ENCODE data around the gene AARS2. TPM values are rescaled to one million over a fixed set of nuclear protein-coding genes. Genes with fewer than 3 reads are reported as not detected.
A peak's percentile ranks its signal among the peaks of the same experiment; 100 is the strongest.

Gene AARS2
- total RNA-seq, 1 experiment from 2014 or later = 11.6 TPM

DNA sequence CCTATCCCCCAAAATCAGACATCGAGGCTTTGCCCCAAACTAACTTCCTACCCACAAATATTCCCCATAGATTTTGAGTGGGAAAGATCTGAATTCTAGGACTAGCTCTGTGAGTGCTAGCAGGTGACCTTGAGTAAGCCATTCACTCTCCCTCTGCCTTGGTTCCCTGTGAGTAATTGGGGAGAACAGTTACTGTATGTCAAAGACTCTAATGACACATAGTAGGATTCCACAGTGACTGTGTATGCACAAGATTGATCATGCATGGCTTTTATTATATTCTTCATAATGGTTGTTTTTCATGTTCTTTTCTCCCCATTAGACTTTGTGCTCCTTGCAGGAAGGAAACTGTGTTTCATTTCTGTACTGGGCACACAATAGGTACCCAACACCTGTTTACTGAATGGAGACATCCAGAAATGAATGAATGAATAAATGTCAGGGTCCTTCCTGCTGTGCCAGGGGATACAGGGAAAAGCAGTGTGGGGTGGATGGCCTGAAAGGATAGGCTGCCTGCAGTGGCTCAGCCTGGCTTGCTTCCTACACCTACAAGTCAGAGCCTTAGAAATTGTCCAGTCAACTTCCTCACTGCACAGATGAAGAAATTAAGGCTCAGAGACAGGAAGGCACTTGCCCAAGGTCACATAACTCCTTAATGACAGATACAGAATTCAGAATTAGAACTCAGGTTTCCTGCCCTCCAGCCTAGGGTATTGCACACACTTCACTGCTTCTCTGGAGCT is 43.8 kb downstream of the AARS2 start:
- H4K20me1 ChIP-seq (ENCODE audit: insufficient read depth) = no peaks in the 10 kb centered on the region
- CTCF ChIA-PET = interaction anchor here (0.6 to 1.8 kb wide), 2 partner anchors 67 to 179 kb away, joined by 3 to 14 read pairs; no protein-coding TSS in a partner anchor

DNA sequence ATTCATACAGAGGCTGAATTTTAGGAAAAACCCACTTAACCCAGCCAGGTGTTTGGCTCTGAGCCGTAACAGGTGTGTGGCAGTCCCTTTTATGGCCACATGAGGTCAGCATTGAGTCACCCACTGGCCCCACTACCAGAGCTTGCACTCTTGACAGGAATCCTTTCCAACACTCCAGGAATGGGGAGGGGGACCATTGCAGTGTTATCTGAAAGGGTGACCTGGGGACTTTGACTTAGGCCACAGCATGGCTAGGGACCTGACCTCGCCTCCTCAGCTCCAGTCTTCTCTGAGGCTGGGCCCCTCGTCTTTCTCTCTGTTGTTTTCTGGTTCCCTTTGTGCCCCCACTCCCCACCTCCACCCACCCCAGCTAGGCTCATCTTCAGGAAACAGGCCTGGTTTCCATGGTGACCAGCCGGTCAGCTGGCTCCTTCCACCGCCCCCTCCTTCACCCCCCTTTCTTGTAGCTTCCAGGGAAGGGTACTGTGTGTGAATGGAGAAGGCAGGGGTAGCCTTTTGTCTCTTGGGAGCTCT is 45.0 kb downstream of the AARS2 start:
- Histone ChIP-seq H4K20me1 (ENCODE audit: insufficient read depth) (no peaks in the 10 kb centered on the region; the same call in 1 of the 2 replicates), H3F3A (ENCODE audit: insufficient read depth, low read depth) (peaks cover 18% of the 10 kb centered on the region; the same call in 1 of the 2 replicates), H3K27me3 (ENCODE audit: insufficient read depth, low read depth) (no peaks in the 10 kb centered on the region; the same call in 1 of the 2 replicates), H2AFZ (no peak overlapping the region), H3K4me3 (no peak overlapping the region), H3K27ac (no peak overlapping the region), H3K4me1 (replicated peaks; ENCODE audit: insufficient read depth) (peaks cover 15% of the 10 kb centered on the region), H3K9me2 (ENCODE audit: insufficient read depth) (no peaks in the 10 kb centered on the region), H3K9me3 (ENCODE audit: insufficient read depth, low read depth) (no peaks in the 10 kb centered on the region), H3K79me2 (ENCODE audit: low read depth) (peaks cover 14% of the 10 kb centered on the region), H3K4me2 (no peak overlapping the region), H3K36me3 (ENCODE audit: low read depth) (no peaks in the 10 kb centered on the region)
- intact Hi-C loops (cut with micrococcal nuclease; ENCODE audit: unreplicated experiment) = loop anchor here (1.0 to 5.0 kb wide), 4 partner anchors 37 to 189 kb away; partner anchors contain the start of gene CDC5L
- TF ChIP-seq, protein P1, sequence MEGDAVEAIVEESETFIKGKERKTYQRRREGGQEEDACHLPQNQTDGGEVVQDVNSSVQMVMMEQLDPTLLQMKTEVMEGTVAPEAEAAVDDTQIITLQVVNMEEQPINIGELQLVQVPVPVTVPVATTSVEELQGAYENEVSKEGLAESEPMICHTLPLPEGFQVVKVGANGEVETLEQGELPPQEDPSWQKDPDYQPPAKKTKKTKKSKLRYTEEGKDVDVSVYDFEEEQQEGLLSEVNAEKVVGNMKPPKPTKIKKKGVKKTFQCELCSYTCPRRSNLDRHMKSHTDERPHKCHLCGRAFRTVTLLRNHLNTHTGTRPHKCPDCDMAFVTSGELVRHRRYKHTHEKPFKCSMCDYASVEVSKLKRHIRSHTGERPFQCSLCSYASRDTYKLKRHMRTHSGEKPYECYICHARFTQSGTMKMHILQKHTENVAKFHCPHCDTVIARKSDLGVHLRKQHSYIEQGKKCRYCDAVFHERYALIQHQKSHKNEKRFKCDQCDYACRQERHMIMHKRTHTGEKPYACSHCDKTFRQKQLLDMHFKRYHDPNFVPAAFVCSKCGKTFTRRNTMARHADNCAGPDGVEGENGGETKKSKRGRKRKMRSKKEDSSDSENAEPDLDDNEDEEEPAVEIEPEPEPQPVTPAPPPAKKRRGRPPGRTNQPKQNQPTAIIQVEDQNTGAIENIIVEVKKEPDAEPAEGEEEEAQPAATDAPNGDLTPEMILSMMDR (conservative IDR thresholded peaks at IDR 0.05) = peak; percentile 92
- TF ChIP-seq EZH2 (IDR thresholded peaks at IDR 0.05; ENCODE audit: low read depth) = no peak
- BruUV-seq (replicated peaks) = no TSS peak
- POLR2A ChIA-PET (ENCODE audit: unreplicated experiment) = interaction anchor here (0.6 kb wide), 1 partner anchor 63 kb away, joined by 3 read pairs; no protein-coding TSS in a partner anchor
- peak in 1 of 2 experiments; percentile 53 for DNase-seq
- CTCF ChIA-PET = interaction anchor here (1.6 to 1.8 kb wide), 2 partner anchors 69 to 172 kb away, joined by 3 to 14 read pairs; no protein-coding TSS in a partner anchor

More for the DNA sequence above, 43.8 kb downstream of the AARS2 start:
- Histone ChIP-seq H3K27ac (no peak overlapping the region), H3K9me2 (ENCODE audit: insufficient read depth) (no peaks in the 10 kb centered on the region), H3K4me3 (no peak overlapping the region), H3K36me3 (ENCODE audit: low read depth) (no peaks in the 10 kb centered on the region), H3K79me2 (ENCODE audit: low read depth) (peaks cover 5% of the 10 kb centered on the region), H3K4me1 (replicated peaks; ENCODE audit: insufficient read depth) (peaks cover 3% of the 10 kb centered on the region), H3K27me3 (ENCODE audit: insufficient read depth, low read depth) (no peaks in the 10 kb centered on the region; the same call in 1 of the 2 replicates), H2AFZ (no peak overlapping the region), H3K4me2 (no peak overlapping the region), H3K9me3 (ENCODE audit: insufficient read depth, low read depth) (no peaks in the 10 kb centered on the region), H3F3A (ENCODE audit: insufficient read depth, low read depth) (peaks cover 18% of the 10 kb centered on the region; the same call in 1 of the 2 replicates)
- intact Hi-C loops (cut with micrococcal nuclease; ENCODE audit: unreplicated experiment) = loop anchor here (2.0 to 5.0 kb wide), 3 partner anchors 35 to 188 kb away; partner anchors contain the start of gene CDC5L
- POLR2A ChIA-PET (ENCODE audit: unreplicated experiment) = no interaction called here
- no TSS peak for BruUV-seq (replicated peaks)
- TF ChIP-seq, protein P1 (conservative IDR thresholded peaks at IDR 0.05) = no peak
- no peak for TF ChIP-seq EZH2 (IDR thresholded peaks at IDR 0.05; ENCODE audit: low read depth)
- DNase-seq = no peak

DNA sequence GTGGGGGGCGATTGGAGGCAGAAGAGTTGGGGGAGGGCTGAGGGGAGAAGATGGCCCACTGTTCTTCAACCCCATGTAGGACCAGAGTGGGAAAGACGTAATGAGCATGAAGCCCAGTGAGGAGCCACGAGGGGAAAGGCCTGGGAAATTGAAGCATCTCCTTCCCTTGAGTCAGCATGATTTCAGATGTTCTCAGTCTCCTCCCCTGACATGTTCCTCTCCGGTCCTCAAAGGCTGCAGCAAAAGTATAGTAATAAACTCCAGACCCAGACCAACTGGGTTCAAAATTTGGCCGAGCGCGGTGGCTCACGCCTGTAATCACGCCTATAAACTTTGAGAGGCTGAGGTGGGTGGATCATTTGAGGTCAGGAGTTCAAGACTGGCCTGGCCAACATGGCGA is 45.9 kb downstream of the AARS2 start:
- ChIA-PET CTCF (interaction anchor here (0.7 to 1.6 kb wide), 2 partner anchors 171 to 1651 kb away, joined by 3 read pairs; no protein-coding TSS in a partner anchor), POLR2A (ENCODE audit: unreplicated experiment) (no interaction called here)
- H3K79me2 ChIP-seq (ENCODE audit: low read depth) = peaks cover 22% of the 10 kb centered on the region
- H3K27me3 ChIP-seq (ENCODE audit: insufficient read depth, low read depth) = no peaks in the 10 kb centered on the region; the same call in 1 of the 2 replicates
- no peak overlapping the region for H3K4me2 ChIP-seq
- BruUV-seq (replicated peaks) = no TSS peak
- H3K36me3 ChIP-seq (ENCODE audit: low read depth) = no peaks in the 10 kb centered on the region
- H3K27ac ChIP-seq = no peak overlapping the region
- peaks cover 18% of the 10 kb centered on the region; the same call in 1 of the 2 replicates for H3F3A ChIP-seq (ENCODE audit: insufficient read depth, low read depth)
- H2AFZ ChIP-seq = no peak overlapping the region
- no peak for DNase-seq
- H3K9me3 ChIP-seq (ENCODE audit: insufficient read depth, low read depth) = no peaks in the 10 kb centered on the region
- H3K9me2 ChIP-seq (ENCODE audit: insufficient read depth) = no peaks in the 10 kb centered on the region
- intact Hi-C loops (cut with micrococcal nuclease; ENCODE audit: unreplicated experiment) = loop anchor here (5.0 kb wide), 2 partner anchors 120 to 190 kb away; partner anchors contain the start of gene CDC5L
- no peak overlapping the region for H3K4me3 ChIP-seq
- no peaks in the 10 kb centered on the region; the same call in 1 of the 2 replicates for H4K20me1 ChIP-seq (ENCODE audit: insufficient read depth)
- peaks cover 21% of the 10 kb centered on the region for H3K4me1 ChIP-seq (replicated peaks; ENCODE audit: insufficient read depth)
- no peak for TF ChIP-seq EZH2 (IDR thresholded peaks at IDR 0.05; ENCODE audit: low read depth)
- TF ChIP-seq, protein P1 (conservative IDR thresholded peaks at IDR 0.05) = no peak
